ENCODE results near the gene GNGT2.

DNA sequence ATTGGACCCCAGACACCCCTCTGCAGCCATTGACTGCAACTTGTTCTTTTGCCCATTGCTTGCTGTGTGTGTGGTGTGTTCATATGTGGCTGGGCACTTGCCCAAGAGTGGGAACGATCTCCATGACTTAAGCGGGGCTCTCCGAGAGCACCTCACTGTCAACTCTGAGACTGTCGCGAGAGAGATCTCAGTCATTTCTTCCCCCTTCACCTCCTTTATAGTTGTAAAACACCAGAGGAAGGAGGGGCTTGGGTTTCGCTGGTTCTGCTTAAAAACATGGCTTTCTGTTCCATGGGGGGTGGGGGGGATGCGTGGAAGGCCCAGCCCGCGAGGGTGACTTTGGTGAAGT, 12.8 kb upstream of the GNGT2 start:
- TF ChIP-seq, protein P1, sequence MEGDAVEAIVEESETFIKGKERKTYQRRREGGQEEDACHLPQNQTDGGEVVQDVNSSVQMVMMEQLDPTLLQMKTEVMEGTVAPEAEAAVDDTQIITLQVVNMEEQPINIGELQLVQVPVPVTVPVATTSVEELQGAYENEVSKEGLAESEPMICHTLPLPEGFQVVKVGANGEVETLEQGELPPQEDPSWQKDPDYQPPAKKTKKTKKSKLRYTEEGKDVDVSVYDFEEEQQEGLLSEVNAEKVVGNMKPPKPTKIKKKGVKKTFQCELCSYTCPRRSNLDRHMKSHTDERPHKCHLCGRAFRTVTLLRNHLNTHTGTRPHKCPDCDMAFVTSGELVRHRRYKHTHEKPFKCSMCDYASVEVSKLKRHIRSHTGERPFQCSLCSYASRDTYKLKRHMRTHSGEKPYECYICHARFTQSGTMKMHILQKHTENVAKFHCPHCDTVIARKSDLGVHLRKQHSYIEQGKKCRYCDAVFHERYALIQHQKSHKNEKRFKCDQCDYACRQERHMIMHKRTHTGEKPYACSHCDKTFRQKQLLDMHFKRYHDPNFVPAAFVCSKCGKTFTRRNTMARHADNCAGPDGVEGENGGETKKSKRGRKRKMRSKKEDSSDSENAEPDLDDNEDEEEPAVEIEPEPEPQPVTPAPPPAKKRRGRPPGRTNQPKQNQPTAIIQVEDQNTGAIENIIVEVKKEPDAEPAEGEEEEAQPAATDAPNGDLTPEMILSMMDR (IDR thresholded peaks at IDR 0.05; ENCODE audit: low read length), result no peak
- no peak for TF ChIP-seq EZH2 (optimal IDR thresholded peaks at IDR 0.05; ENCODE audit: low read depth, low read length)
- no peak for TF ChIP-seq EZH2phosphoT487 (IDR thresholded peaks at IDR 0.05; ENCODE audit: low read length)
